Activated T-helper 17 cell treated with anti-CD3 and anti-CD28 coated beads, Interleukin-2, amount 50 U/mL, for 72 hours (primary cell): ENCODE data around the gene POU2F3. TPM values are rescaled to one million over a fixed set of nuclear protein-coding genes. Genes with fewer than 3 reads are reported as not detected.
A peak's percentile ranks its signal among the peaks of the same experiment; 100 is the strongest.

Experiments used
- ATAC-seq: fragments of 150-1000 bp; cut with Tn5 transposase; replicated peaks from 2 replicates; pipeline ENCODE4 v1.10.0; 2021; ENCODE audit warnings: mild to moderate bottlenecking, moderate library complexity
- H3K27ac Mint-ChIP-seq: one replicate; pipeline ENCODE4 v1.8.0; 2022; ENCODE audit warnings: mixed read lengths
- H3K27me3 Mint-ChIP-seq: one replicate; pipeline ENCODE4 v1.8.0; 2022; ENCODE audit warnings: mixed read lengths
- H3K36me3 Mint-ChIP-seq: one replicate; pipeline ENCODE4 v1.8.0; 2022; ENCODE audit warnings: low read depth, mild to moderate bottlenecking, mixed read lengths
- H3K4me1 Mint-ChIP-seq: one replicate; pipeline ENCODE4 v1.8.0; 2022; ENCODE audit warnings: mixed read lengths
- H3K4me3 Mint-ChIP-seq: one replicate; pipeline ENCODE4 v1.8.0; 2022; ENCODE audit warnings: mild to moderate bottlenecking, mixed read lengths
- H3K9me3 Mint-ChIP-seq: one replicate; pipeline ENCODE4 v1.8.0; 2022; ENCODE audit warnings: mixed read lengths
- total RNA-seq, 2 donors: library from RNA; stranded (reverse); gene quantifications; one replicate each; pipeline ENCODE4 v1.2.3, GENCODE V29; 2022

The POU2F3 gene
- total RNA-seq, 2 donors from 2014 or later = 0.13 TPM; not detected in 1

DNA sequence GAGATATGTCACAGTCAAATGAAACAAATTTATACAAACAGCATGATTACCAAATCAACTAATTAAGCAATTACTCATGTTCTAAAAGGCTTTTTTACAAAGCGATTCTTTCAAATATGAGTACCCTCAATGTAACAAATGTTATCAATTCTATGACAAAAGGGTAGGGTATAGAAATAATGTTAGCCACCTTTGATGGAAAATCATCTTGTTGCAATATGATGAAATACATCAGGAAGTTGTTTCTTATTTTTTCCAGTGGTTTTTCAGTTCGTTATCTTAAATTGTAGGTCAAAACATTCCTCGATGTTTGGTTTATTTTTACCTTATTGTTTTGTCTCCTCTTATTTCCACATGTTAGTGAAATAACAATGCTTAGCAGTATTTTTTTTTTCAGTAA lies 102.7 kb downstream of the POU2F3 start:
- H3K4me1 Mint-ChIP-seq = peaks cover 19% of the 10 kb centered on the region
- H3K27ac Mint-ChIP-seq = no peak overlapping the region
- H3K9me3 Mint-ChIP-seq = no peaks in the 10 kb centered on the region
- no peak overlapping the region for H3K4me3 Mint-ChIP-seq
- H3K36me3 Mint-ChIP-seq = peaks cover 9% of the 10 kb centered on the region
- peaks cover 29% of the 10 kb centered on the region for H3K27me3 Mint-ChIP-seq
- no peak for ATAC-seq

DNA sequence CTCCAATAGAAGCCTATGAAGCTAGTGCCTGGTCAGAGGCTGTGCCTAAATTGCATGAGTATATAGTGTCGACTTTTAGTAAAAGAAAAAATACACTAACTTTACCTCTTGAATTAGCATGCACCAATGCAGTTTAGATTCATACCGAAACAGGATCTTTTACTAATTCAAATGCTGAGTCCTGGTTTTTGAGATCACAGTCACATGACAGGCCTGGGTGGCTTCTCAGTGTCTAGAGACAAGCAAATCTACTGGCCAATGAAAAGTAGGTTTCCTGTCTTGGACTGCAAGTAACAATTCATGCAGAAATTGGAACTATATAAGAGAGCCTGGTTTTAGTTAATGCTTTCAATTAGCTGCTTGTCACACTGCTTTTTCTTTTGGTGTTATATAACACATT lies 103.5 kb downstream of the POU2F3 start:
- Mint-ChIP-seq H3K27ac (no peak overlapping the region), H3K36me3 (peaks cover 5% of the 10 kb centered on the region), H3K27me3 (peaks cover 26% of the 10 kb centered on the region), H3K4me1 (peaks cover 15% of the 10 kb centered on the region), H3K4me3 (peak overlapping the region; percentile 23), H3K9me3 (no peaks in the 10 kb centered on the region)
- ATAC-seq = peak; percentile 55

DNA sequence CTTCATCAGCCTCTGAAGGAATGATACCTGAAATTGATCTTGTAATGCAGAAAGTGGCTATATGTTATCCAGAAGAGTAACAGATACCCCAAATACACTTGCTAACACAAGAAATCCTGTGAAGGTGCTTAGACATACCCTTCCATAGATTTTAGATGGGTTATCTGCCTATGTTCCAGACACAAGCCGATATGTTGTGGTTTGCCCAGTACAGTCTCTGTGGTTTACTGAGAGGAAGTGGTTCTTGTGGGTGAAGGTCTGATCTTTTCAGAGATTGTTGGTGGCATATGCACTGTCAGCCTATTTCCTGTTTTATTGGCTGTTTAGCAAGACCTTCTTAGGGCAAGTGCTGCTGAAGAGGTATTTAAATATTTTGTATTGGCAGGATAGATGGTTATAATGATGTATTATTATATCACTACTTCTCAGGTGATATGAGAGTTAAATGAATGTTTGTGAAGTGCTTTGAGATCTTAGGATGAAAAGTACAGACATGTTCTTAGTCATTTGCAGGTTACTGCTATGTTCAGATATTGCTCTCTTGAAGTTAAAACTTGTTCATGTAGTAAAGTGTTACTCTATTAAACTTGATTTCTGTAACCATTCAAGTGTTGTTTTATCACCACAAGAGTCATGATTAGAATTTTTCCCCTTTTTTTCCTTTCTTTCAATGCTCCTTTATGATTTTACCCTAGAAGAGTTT lies 104.5 kb downstream of the POU2F3 start:
- Mint-ChIP-seq H3K27ac (peak overlapping the region; percentile 18), H3K27me3 (peaks cover 26% of the 10 kb centered on the region), H3K36me3 (peaks cover 5% of the 10 kb centered on the region), H3K4me3 (peak overlapping the region; percentile 61), H3K4me1 (peaks cover 15% of the 10 kb centered on the region), H3K9me3 (no peaks in the 10 kb centered on the region)
- ATAC-seq = peak; percentile 86

DNA sequence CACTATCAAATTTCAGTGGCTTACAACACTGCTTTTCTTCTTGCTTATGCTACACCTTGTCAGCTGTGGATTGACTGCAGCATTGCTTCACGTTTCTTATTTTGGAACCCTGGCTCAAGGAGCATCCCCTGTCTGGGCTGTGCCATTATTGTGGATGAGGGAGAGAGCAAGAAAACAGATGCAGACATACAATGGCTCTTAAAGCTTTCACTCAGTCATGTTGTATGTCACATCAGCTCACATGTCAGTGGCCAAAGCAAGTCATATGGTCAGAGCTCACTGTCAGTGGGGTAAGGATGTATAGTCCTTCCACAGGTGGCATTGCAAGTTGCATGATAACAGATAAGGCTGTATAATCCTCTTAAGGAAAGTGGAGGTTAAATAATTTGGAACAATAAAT lies 106.3 kb downstream of the POU2F3 start:
- peaks cover 15% of the 10 kb centered on the region for H3K4me1 Mint-ChIP-seq
- H3K9me3 Mint-ChIP-seq = no peaks in the 10 kb centered on the region
- H3K27ac Mint-ChIP-seq = no peak overlapping the region
- no peak for ATAC-seq
- peaks cover 15% of the 10 kb centered on the region for H3K27me3 Mint-ChIP-seq
- H3K36me3 Mint-ChIP-seq = peaks cover 5% of the 10 kb centered on the region
- no peak overlapping the region for H3K4me3 Mint-ChIP-seq

DNA sequence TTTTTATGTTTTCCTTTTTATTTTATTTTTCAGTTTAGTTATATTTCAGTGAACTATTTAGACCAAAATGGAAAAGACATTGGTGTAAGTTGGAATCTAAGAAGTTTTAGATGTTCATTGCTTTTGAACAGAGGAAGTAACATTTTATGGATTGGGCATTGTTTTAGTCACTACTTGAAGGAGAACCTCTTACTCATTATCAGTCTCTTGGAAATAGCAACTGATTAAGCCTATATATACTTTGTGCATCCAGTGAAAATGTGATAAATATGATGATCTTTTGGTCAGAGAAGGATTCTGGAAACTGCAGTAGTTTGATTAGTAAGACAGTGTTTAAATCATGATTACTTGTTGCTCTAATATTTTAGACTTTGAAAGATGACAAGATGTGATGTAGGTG lies 110.7 kb downstream of the POU2F3 start:
- no peak for ATAC-seq
- no peak overlapping the region for H3K4me3 Mint-ChIP-seq
- peaks cover 3% of the 10 kb centered on the region for H3K4me1 Mint-ChIP-seq
- peaks cover 9% of the 10 kb centered on the region for H3K27me3 Mint-ChIP-seq
- H3K36me3 Mint-ChIP-seq = no peaks in the 10 kb centered on the region
- no peaks in the 10 kb centered on the region for H3K9me3 Mint-ChIP-seq
- H3K27ac Mint-ChIP-seq = no peak overlapping the region

DNA sequence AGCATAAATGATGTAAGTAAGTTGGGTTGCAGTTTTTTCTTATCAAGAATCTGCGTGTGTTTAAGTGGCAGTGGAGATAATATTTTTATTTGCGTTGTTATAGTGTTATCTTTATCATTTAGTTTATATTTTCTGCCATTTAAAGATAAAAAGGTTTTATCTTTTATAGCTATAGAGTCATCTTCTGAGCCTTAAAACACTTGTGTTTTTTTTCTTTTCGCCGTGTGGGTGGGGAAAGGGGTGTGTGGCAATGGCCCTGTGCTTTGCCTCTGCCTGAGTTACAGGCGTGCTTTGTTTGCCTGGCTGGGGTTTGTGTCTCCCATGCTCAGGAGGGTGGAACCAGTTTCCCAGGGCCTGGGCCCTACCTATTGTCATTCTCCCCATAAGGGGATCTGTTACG lies 112.5 kb downstream of the POU2F3 start:
- Mint-ChIP-seq H3K9me3 (no peaks in the 10 kb centered on the region), H3K27me3 (peaks cover 9% of the 10 kb centered on the region), H3K4me3 (no peak overlapping the region), H3K27ac (no peak overlapping the region), H3K36me3 (no peaks in the 10 kb centered on the region), H3K4me1 (no peaks in the 10 kb centered on the region)
- ATAC-seq = no peak

DNA sequence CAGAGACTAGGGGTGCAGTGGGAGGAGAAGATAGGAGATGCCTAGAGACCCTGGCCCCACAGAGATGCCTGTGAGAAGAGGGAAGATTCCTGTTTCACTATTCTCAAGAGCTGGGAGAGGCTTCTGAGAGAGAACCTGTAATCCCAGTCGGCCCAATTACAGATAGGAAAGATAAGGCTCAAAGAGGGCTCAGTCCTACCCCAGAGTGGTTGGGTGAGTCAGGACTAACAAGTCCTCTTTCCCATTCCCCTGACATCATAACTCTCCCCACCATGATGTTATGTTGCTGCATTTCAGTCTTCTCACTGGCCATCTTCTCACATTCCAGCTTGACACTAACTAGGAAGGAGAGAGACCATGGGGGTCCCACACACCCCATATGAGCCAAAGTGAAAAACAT lies 114.1 kb downstream of the POU2F3 start:
- H3K4me1 Mint-ChIP-seq = no peaks in the 10 kb centered on the region
- no peak overlapping the region for H3K4me3 Mint-ChIP-seq
- H3K9me3 Mint-ChIP-seq = no peaks in the 10 kb centered on the region
- peaks cover 6% of the 10 kb centered on the region for H3K27me3 Mint-ChIP-seq
- no peak for ATAC-seq
- no peak overlapping the region for H3K27ac Mint-ChIP-seq
- H3K36me3 Mint-ChIP-seq = no peaks in the 10 kb centered on the region

DNA sequence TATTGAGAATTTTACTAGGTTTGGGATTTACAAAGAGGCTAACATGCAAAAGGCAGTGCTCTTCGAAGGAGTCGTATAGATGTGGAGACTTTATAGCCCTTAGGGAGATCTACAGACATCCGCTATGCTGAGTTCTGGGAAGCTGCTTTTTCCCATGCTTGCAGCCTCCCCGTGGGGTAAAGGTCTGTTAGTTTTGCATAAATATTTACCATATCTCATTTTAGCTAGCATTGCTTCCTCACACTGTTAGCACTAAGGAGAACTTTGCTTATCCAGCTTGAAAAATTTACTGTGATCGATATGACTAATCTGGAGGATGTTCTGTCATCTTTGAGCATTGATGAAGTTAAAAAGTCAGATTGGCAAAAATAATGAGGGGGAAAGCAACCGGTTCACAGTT lies 114.8 kb downstream of the POU2F3 start:
- Mint-ChIP-seq H3K4me3 (no peak overlapping the region), H3K27me3 (peaks cover 6% of the 10 kb centered on the region), H3K4me1 (no peaks in the 10 kb centered on the region), H3K27ac (no peak overlapping the region), H3K36me3 (no peaks in the 10 kb centered on the region), H3K9me3 (no peaks in the 10 kb centered on the region)
- ATAC-seq = no peak

DNA sequence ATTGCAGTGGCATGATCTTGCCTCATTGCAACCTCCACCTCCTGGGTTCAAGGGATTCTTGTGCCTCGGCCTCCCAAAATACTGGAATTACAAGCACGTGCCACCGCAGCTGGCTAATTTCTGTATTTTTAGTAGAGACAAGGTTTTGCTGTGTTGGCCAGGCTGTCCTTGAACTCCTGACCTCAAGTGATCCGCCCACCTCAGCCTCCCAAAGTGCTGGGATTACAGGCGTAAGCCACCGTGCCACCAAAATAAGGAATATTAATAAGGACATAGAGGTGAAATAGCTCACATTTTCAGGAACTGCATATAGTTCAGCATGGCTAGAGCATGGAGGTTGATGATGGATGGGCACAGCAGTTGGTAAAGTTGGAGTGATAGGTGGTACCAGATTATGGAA lies 117.7 kb downstream of the POU2F3 start:
- Mint-ChIP-seq H3K27ac (no peak overlapping the region), H3K9me3 (no peaks in the 10 kb centered on the region), H3K4me3 (no peak overlapping the region), H3K27me3 (peaks cover 6% of the 10 kb centered on the region), H3K4me1 (no peaks in the 10 kb centered on the region), H3K36me3 (no peaks in the 10 kb centered on the region)
- ATAC-seq = no peak

DNA sequence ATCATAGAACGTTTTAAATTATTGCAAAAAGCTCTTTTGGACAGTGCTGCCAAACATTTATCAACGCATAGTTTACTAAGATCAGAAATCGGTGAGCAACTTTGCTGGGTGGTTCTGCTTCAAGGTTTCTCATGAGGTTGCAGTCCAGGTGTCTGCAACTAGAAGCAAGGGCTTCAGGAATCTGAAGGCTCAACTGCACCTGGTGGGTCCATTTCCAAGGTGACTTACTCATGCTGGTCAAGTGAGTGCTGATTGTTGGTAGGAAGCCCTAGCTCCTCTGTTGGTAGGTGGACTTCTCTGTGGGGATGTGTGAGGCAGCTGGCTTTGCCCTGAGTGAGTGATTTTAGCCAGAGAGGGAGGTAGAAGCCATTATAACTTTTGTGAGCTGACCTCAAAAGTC lies 118.8 kb downstream of the POU2F3 start:
- ATAC-seq = no peak
- H3K4me1 Mint-ChIP-seq = no peaks in the 10 kb centered on the region
- H3K36me3 Mint-ChIP-seq = no peaks in the 10 kb centered on the region
- H3K27ac Mint-ChIP-seq = no peak overlapping the region
- H3K9me3 Mint-ChIP-seq = no peaks in the 10 kb centered on the region
- H3K27me3 Mint-ChIP-seq = peaks cover 6% of the 10 kb centered on the region
- no peak overlapping the region for H3K4me3 Mint-ChIP-seq

DNA sequence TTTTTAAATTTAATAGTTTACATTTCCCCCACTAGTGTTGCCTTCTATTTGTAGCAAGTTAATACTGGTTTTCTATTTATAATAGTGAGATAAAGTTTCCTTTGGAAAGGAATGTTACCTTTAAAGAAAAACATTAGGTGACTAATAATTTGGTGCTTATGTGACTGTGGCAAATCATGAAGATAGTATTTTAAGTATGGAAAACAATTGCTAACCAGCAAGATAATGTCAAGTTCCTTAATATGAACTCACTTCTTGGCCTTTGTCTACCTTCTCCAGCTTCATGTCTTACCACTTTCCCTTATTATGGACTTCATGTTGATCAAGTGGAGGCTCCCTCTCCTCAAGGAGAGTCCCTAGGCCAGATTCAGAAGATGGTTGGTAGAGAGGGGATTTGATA lies 123.5 kb downstream of the POU2F3 start:
- Mint-ChIP-seq H3K27me3 (no peaks in the 10 kb centered on the region), H3K4me3 (no peak overlapping the region), H3K9me3 (no peaks in the 10 kb centered on the region), H3K27ac (no peak overlapping the region), H3K4me1 (no peaks in the 10 kb centered on the region), H3K36me3 (no peaks in the 10 kb centered on the region)
- no peak for ATAC-seq

DNA sequence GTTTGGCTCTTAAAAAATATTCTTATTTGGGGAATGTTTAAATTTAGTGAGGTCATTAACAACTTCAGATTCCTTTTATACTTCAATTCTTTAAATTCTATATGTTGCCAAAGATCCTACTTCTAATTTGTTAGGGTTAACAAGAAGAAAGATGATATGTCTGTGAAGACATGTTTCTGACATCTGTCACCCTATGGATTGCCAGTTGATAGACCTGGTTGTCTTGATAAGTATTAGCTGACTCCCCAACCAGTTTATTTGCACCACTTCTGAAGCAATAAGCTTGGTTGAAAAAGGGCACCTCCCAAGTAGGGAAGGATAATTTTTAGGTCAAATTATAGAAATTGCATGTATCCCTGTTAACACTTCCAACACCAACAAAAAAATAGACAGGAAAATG lies 125.6 kb downstream of the POU2F3 start:
- Mint-ChIP-seq H3K9me3 (no peaks in the 10 kb centered on the region), H3K27me3 (no peaks in the 10 kb centered on the region), H3K36me3 (no peaks in the 10 kb centered on the region), H3K4me3 (no peak overlapping the region), H3K27ac (no peak overlapping the region), H3K4me1 (no peaks in the 10 kb centered on the region)
- ATAC-seq = no peak

Other genes starting within 250 kb of the POU2F3 start
- gene TRIM29, start 102.0 kb upstream of the POU2F3 start, total RNA-seq = not detected
- gene OAF, start 29.1 kb upstream of the POU2F3 start, total RNA-seq = 1 to 10 TPM in 1 of 2 donors, under 1 TPM in 1; 0.97 to 1.3 TPM
- gene TLCD5, start 85.2 kb downstream of the POU2F3 start, total RNA-seq = 1 to 10 TPM in 1 of 2 donors, under 1 TPM in 1; 0.13 to 1.2 TPM
- 10 to 100 TPM; 12.9 to 21.5 TPM for gene ARHGEF12, start 96.3 kb downstream of the POU2F3 start, total RNA-seq